IMR-90 (cell line): ENCODE measurements around the gene ARHGEF4. TPM values are rescaled to one million over a fixed set of nuclear protein-coding genes. Genes with fewer than 3 reads are reported as not detected.

Source experiments
- ATAC-seq: fragments of 200-7000 bp; cut with Tn5 transposase; 2 replicates; pipeline ENCODE4 v1.9.1; 2020; ENCODE audit warnings: low read depth, mild to moderate bottlenecking, moderate library complexity
- BruUV-seq: library from RNA; stranded (reverse); fragments of 400-500 nt; replicated peaks from 2 replicates; lab custom pipeline; 2021; lab: Mats Ljungman, UMichigan
- CTCF ChIA-PET: fragments of 300-600 bp; formaldehyde crosslinking; extraction: SDS; loops from one replicate; lab custom pipeline; 2021; ENCODE audit warnings: antibody characterized with exemption; lab: Yijun Ruan, JAX
- POLR2A ChIA-PET: fragments of 300-600 bp; sonication (Branson Sonifier 250); formaldehyde crosslinking; loops from one replicate; lab custom pipeline; 2022; ENCODE audit warnings: antibody characterized with exemption; ENCODE audit not compliant: unreplicated experiment; lab: Charles Lee
- DNase-seq: peaks from one replicate; pipeline ENCODE4 v3.0.0; 2013
- H2AFZ ChIP-seq: replicated peaks from 2 replicates; pipeline ENCODE3; 2013; ENCODE audit warnings: low read length, mild to moderate bottlenecking; ENCODE audit not compliant: poor library complexity
- H2AK5ac ChIP-seq: 2 replicates; pipeline ENCODE4 v1.6.1; 2013; ENCODE audit warnings: low read depth, low read length, inconsistent platforms
- H2AK9ac ChIP-seq: replicated peaks from 2 replicates; pipeline ENCODE3; 2013; ENCODE audit warnings: mild to moderate bottlenecking, low read depth, low read length, moderate library complexity; ENCODE audit not compliant: poor library complexity
- H2BK120ac ChIP-seq: 2 replicates; pipeline ENCODE4 v1.6.1; 2013; ENCODE audit warnings: low read depth, low read length, inconsistent platforms
- H2BK15ac ChIP-seq: 3 replicates; pipeline ENCODE4 v1.6.1; 2013; ENCODE audit warnings: low read depth, low read length, inconsistent platforms
- H2BK20ac ChIP-seq: 2 replicates; pipeline ENCODE4 v1.6.1; 2013; ENCODE audit warnings: low read depth, mild to moderate bottlenecking, inconsistent platforms, low read length, moderate library complexity
- H2BK5ac ChIP-seq: 2 replicates; pipeline ENCODE4 v1.6.1; 2013; ENCODE audit warnings: mild to moderate bottlenecking, low read depth, low read length, inconsistent platforms; ENCODE audit not compliant: poor library complexity, severe bottlenecking
- H3K14ac ChIP-seq: replicated peaks from 2 replicates; pipeline ENCODE4 v1.6.1; 2013; ENCODE audit warnings: low read depth, low read length, inconsistent platforms
- H3K18ac ChIP-seq: 2 replicates; pipeline ENCODE4 v1.6.1; 2013; ENCODE audit warnings: low read depth, low read length, control low read depth
- H3K23ac ChIP-seq: 2 replicates; pipeline ENCODE4 v1.6.1; 2013; ENCODE audit warnings: low read depth, low read length, inconsistent platforms
- H3K27ac ChIP-seq: 2 replicates; pipeline ENCODE4 v1.5.1; 2013; ENCODE audit warnings: mild to moderate bottlenecking, control low read depth, low read length; ENCODE audit not compliant: insufficient read depth
- H3K27me3 ChIP-seq: 2 replicates; pipeline ENCODE4 v1.6.1; 2013; ENCODE audit warnings: low read length; ENCODE audit not compliant: control insufficient read depth, insufficient read depth
- H3K36me3 ChIP-seq: 2 replicates; pipeline ENCODE4 v1.6.1; 2013; ENCODE audit warnings: low read length, mixed read lengths; ENCODE audit not compliant: control insufficient read depth, insufficient read depth
- H3K4ac ChIP-seq: 2 replicates; pipeline ENCODE4 v1.6.1; 2013; ENCODE audit warnings: low read depth, low read length, inconsistent platforms
- H3K4me1 ChIP-seq: 2 replicates; pipeline ENCODE4 v1.6.1; 2013; ENCODE audit warnings: low read length, mixed read lengths; ENCODE audit not compliant: control insufficient read depth, insufficient read depth
- H3K4me2 ChIP-seq: 2 replicates; pipeline ENCODE4 v1.6.1; 2013; ENCODE audit warnings: low read depth, mild to moderate bottlenecking, control low read depth, low read length, moderate library complexity
- H3K4me3 ChIP-seq: 2 replicates; pipeline ENCODE4 v1.5.1; 2013; ENCODE audit warnings: low read depth, mild to moderate bottlenecking, control low read depth, low read length, moderate library complexity; ENCODE audit not compliant: insufficient read depth
- H3K56ac ChIP-seq: 2 replicates; pipeline ENCODE4 v1.6.1; 2013; ENCODE audit warnings: low read length, inconsistent platforms; ENCODE audit not compliant: insufficient read depth; ENCODE audit errors: extremely low read depth
- H3K79me1 ChIP-seq, 2 experiments: 2 replicates each; pipeline ENCODE4 v1.6.1; 2013; ENCODE audit warnings: low read length in 2 of 2, inconsistent platforms in 1 of 2, low read depth in 1 of 2
- H3K9ac ChIP-seq: 2 replicates; pipeline ENCODE4 v1.6.1; 2013; ENCODE audit warnings: low read depth, low read length, control low read depth
- H3K9me1 ChIP-seq: 2 replicates; pipeline ENCODE4 v1.6.1; 2013; ENCODE audit warnings: low read length, inconsistent platforms; ENCODE audit not compliant: insufficient read depth
- H3K9me3 ChIP-seq: 2 replicates; pipeline ENCODE4 v1.6.1; 2013; ENCODE audit warnings: low read length; ENCODE audit not compliant: control insufficient read depth, insufficient read depth
- H4K20me1 ChIP-seq: 2 replicates; pipeline ENCODE4 v1.6.1; 2013; ENCODE audit warnings: low read length, inconsistent platforms; ENCODE audit not compliant: insufficient read depth
- H4K5ac ChIP-seq: 2 replicates; pipeline ENCODE4 v1.6.1; 2013; ENCODE audit warnings: mild to moderate bottlenecking, low read depth, low read length, control low read depth
- H4K8ac ChIP-seq, 2 experiments: 2 replicates each; pipeline ENCODE4 v1.6.1; 2013; ENCODE audit warnings: low read depth in 2 of 2, low read length in 2 of 2, control low read depth in 1 of 2, inconsistent platforms in 1 of 2
- H4K91ac ChIP-seq: 2 replicates; pipeline ENCODE4 v1.6.1; 2013; ENCODE audit warnings: low read depth, low read length, inconsistent platforms; ENCODE audit not compliant: insufficient read depth
- CTCF ChIP-seq: conservative IDR thresholded peaks from 2 replicates; pipeline ENCODE4 v1.5.1; 2012; ENCODE audit warnings: mild to moderate bottlenecking, low read depth, low read length, improper control_type of control experiment
- MAFK ChIP-seq: IDR thresholded peaks from 2 replicates; pipeline ENCODE4 v1.6.1; 2012; ENCODE audit warnings: low read depth, low read length, improper control_type of control experiment
- POLR2A ChIP-seq: IDR thresholded peaks from 2 replicates; pipeline ENCODE4 v1.6.1; 2012; ENCODE audit warnings: mild to moderate bottlenecking, low read depth, low read length
- RFX5 ChIP-seq: IDR thresholded peaks from 2 replicates; pipeline ENCODE4 v1.8.0; 2012; ENCODE audit warnings: low read depth, mild to moderate bottlenecking, low read length, moderate library complexity
- SMC3 ChIP-seq: fragments of 150-350 bp; IDR thresholded peaks from 2 replicates; pipeline ENCODE4 v1.6.1; 2016; ENCODE audit warnings: low read depth, mild to moderate bottlenecking, antibody characterized with exemption, low read length, moderate library complexity
- WGBS, 2 experiments: methylation state at CpG; one replicate each; pipeline versions ENCODE4 v1.1.5 to v1.1.7; 2013; ENCODE audit warnings: missing lambda C conversion rate in 2 of 2; ENCODE audit not compliant: insufficient read length in 1 of 2; ENCODE audit errors: extremely low coverage in 2 of 2; 5-methylcytosine and 5-hydroxymethylcytosine counted together
- dilution Hi-C: fragments of 300-500 bp; cut with HindIII; formaldehyde crosslinking; loops from one replicate; pipeline ENCODE4 v1.14.3; 2018; ENCODE audit warnings: low sequenced_read_pairs; ENCODE audit not compliant: unreplicated experiment
- in situ Hi-C: fragments of 300-500 bp; cut with MboI; formaldehyde crosslinking; loops from 3 replicates; pipeline ENCODE4 v1.14.3; 2019; ENCODE audit warnings: low sequenced_read_pairs, inconsistent platforms, mixed read lengths
- intact Hi-C: fragments of 100-400 bp; cut with micrococcal nuclease; formaldehyde crosslinking; loops from 2 replicates; pipeline ENCODE4 v1.10.0; 2022
- polyA plus RNA-seq, 3 experiments: library from polyadenylated mRNA; depleted of rRNA; stranded (reverse); fragments of >200 nt; gene quantifications; 2 replicates each; pipeline ENCODE4 v1.2.3, GENCODE V29; 2012; ENCODE audit warnings: low replicate concordance in 1 of 3
- total RNA-seq: library from RNA; depleted of rRNA; stranded (reverse); fragments of >200 nt; gene quantifications from 2 replicates; pipeline ENCODE4 v1.2.3, GENCODE V29; 2012

The ARHGEF4 gene
- total and polyA plus RNA-seq, 2 of the 4 experiments (the other 2 are of a cell fraction): 2.7 to 5.0 TPM

GRCh38 chr2:131031431-131031841, 194.7 kb downstream of the ARHGEF4 start:
- Histone ChIP-seq H3K9me1 (no peaks in the 10 kb centered on the region), H3K4ac (no peak overlapping the region), H3K79me1 (no peaks in the 10 kb centered on the region), H3K9me3 (peaks cover 6% of the 10 kb centered on the region; the same call in 1 of the 2 replicates), H2AK9ac (no peak overlapping the region), H3K56ac (no peak overlapping the region), H3K4me3 (no peak overlapping the region), H4K20me1 (no peaks in the 10 kb centered on the region), H3K18ac (no peak overlapping the region), H3K4me1 (no peaks in the 10 kb centered on the region), H2AFZ (no peak overlapping the region), H3K14ac (no peak overlapping the region), H2BK20ac (no peak overlapping the region), H3K27ac (no peak overlapping the region), H3K36me3 (no peaks in the 10 kb centered on the region), H2BK5ac (no peak overlapping the region), H2BK15ac (no peak overlapping the region), H2BK120ac (no peak overlapping the region), H4K91ac (no peak overlapping the region), H4K8ac (no peak overlapping the region), H3K4me2 (no peak overlapping the region), H3K23ac (no peak overlapping the region), H4K5ac (no peak overlapping the region), H3K27me3 (peaks cover 10% of the 10 kb centered on the region), H3K9ac (no peak overlapping the region), H2AK5ac (no peak overlapping the region)
- ATAC-seq: no peak
- TF ChIP-seq SMC3 (no peak), CTCF (no peak), RFX5 (no peak), MAFK (no peak), POLR2A (no peak)
- in situ Hi-C loops: no loop called here
- 37% methylated on average over 5 of the region's 9 CpGs; no CpG with 5 or more reads in 1 of the 2 experiments for WGBS, 2 experiments
- CTCF ChIA-PET: no interaction called here
- no peak for DNase-seq
- POLR2A ChIA-PET: no interaction called here
- no TSS peak for BruUV-seq
- dilution Hi-C loops: no loop called here
- intact Hi-C loops: no loop called here
